ENCODE data around the gene IL36A.

Gene IL36A

GRCh38 chr2:113036763-113037162, 31.5 kb downstream of the IL36A start:
- H3K9me3 ChIP-seq (ENCODE audit: control insufficient read depth, insufficient read depth, low read depth, low read length): no peaks in the 10 kb centered on the region
- no peak overlapping the region for H3K27ac ChIP-seq (ENCODE audit: extremely low read depth, low read depth, low read length)
- TF ChIP-seq ZNF621 (tag by site-specific recombination; IDR thresholded peaks at IDR 0.05) (no peak), ZNF121 (tag by site-specific recombination; IDR thresholded peaks at IDR 0.05) (no peak), SCRT1 (tag by site-specific recombination; IDR thresholded peaks at IDR 0.05; ENCODE audit: borderline replicate concordance) (no peak), ZNF23 (tag by site-specific recombination; IDR thresholded peaks at IDR 0.05; ENCODE audit: borderline replicate concordance) (no peak), ZNF112 (tag by site-specific recombination; IDR thresholded peaks at IDR 0.05) (no peak), ZNF623 (tag by site-specific recombination; IDR thresholded peaks at IDR 0.05) (no peak), ZNF670 (tag by site-specific recombination; IDR thresholded peaks at IDR 0.05; ENCODE audit: low read depth) (no peak), ZBTB21 (tag by site-specific recombination; IDR thresholded peaks at IDR 0.05) (no peak), ZNF18 (tag by site-specific recombination; IDR thresholded peaks at IDR 0.05) (no peak), SP2 (tag by site-specific recombination; IDR thresholded peaks at IDR 0.05) (no peak), ZSCAN23 (tag by site-specific recombination; IDR thresholded peaks at IDR 0.05) (no peak), ZNF747 (tag by site-specific recombination; IDR thresholded peaks at IDR 0.05) (no peak), ZFP3 (tag by site-specific recombination; IDR thresholded peaks at IDR 0.05; ENCODE audit: low read depth) (no peak)
- ChIA-PET POLR2A (no interaction called here), CTCF (no interaction called here)
- H3K4me1 ChIP-seq (ENCODE audit: control insufficient read depth, insufficient read depth, low read length): no peaks in the 10 kb centered on the region
- no peak overlapping the region for H3K4me3 ChIP-seq (ENCODE audit: low read depth, low read length)
- no peaks in the 10 kb centered on the region for H3K36me3 ChIP-seq (ENCODE audit: control insufficient read depth in 2 of 2, insufficient read depth in 1 of 2, low read length in 2 of 2)

- Histone ChIP-seq H3K4me1 (ENCODE audit: control insufficient read depth, insufficient read depth, low read length) (no peaks in the 10 kb centered on the region), H3K9me3 (ENCODE audit: control insufficient read depth, insufficient read depth, low read depth, low read length) (no peaks in the 10 kb centered on the region), H3K4me3 (ENCODE audit: low read depth, low read length) (no peak overlapping the region), H3K36me3 (ENCODE audit: control insufficient read depth in 2 of 2, insufficient read depth in 1 of 2, low read length in 2 of 2) (no peaks in the 10 kb centered on the region), H3K27ac (ENCODE audit: extremely low read depth, low read depth, low read length) (no peak overlapping the region)
- ChIA-PET CTCF (no interaction called here), POLR2A (no interaction called here)
- no peak for TF ChIP-seq ZEB2 (tag by site-specific recombination; IDR thresholded peaks at IDR 0.05)
- TF ChIP-seq ZSCAN30 (tag by site-specific recombination; IDR thresholded peaks at IDR 0.05): no peak
- TF ChIP-seq REST (tag by site-specific recombination; IDR thresholded peaks at IDR 0.05): no peak
- no peak for TF ChIP-seq ZNF692 (tag by site-specific recombination; IDR thresholded peaks at IDR 0.05)
- no peak for TF ChIP-seq KLF10 (tag by site-specific recombination; IDR thresholded peaks at IDR 0.05)
- no peak for TF ChIP-seq KLF7 (tag by site-specific recombination; IDR thresholded peaks at IDR 0.05; ENCODE audit: borderline replicate concordance)
- TF ChIP-seq ZNF624 (tag by site-specific recombination; IDR thresholded peaks at IDR 0.05): no peak
- no peak for TF ChIP-seq ZNF777 (tag by site-specific recombination; IDR thresholded peaks at IDR 0.05; ENCODE audit: borderline replicate concordance)
- no peak for TF ChIP-seq SCRT2 (tag by site-specific recombination; IDR thresholded peaks at IDR 0.05)
- TF ChIP-seq ZNF341 (tag by site-specific recombination; IDR thresholded peaks at IDR 0.05; ENCODE audit: low read depth): no peak
- no peak for TF ChIP-seq ZNF362 (tag by site-specific recombination; IDR thresholded peaks at IDR 0.05)
- TF ChIP-seq ZBTB1 (tag by site-specific recombination; IDR thresholded peaks at IDR 0.05): no peak
- TF ChIP-seq ZNF747 (tag by site-specific recombination; IDR thresholded peaks at IDR 0.05): no peak
- TF ChIP-seq ZSCAN4 (tag by site-specific recombination; IDR thresholded peaks at IDR 0.05): no peak
- no peak for TF ChIP-seq ZBTB6 (tag by site-specific recombination; IDR thresholded peaks at IDR 0.05)
- no peak for TF ChIP-seq ZSCAN16 (tag by site-specific recombination; IDR thresholded peaks at IDR 0.05)
Observed at GRCh38 chr2:113038291-113038690, 33.0 kb downstream of the IL36A start.
